HL-60 (cell line): ENCODE data around the gene MRPS12.

Experiments
- DNase-seq, 2 experiments: peaks; one replicate each; pipeline ENCODE4 v3.0.0-alpha.2; 2010 to 2020; ENCODE audit warnings: low read depth in 1 of 2, low spot score in 1 of 2
- H3K27ac ChIP-seq: fragments of 250-450 bp; sonication (Bioruptor Pico); replicated peaks from 2 replicates; pipeline ENCODE4 v1.5.1; 2020; ENCODE audit warnings: mild to moderate bottlenecking, moderate library complexity
- H3K27me3 ChIP-seq: fragments of 250-450 bp; sonication (Bioruptor Pico); 2 replicates; pipeline ENCODE4 v1.5.1; 2021; ENCODE audit warnings: mild to moderate bottlenecking, moderate library complexity; ENCODE audit not compliant: insufficient read depth, poor library complexity, severe bottlenecking
- H3K4me3 ChIP-seq: replicated peaks from 2 replicates; pipeline ENCODE4 v1.5.1; 2011; ENCODE audit warnings: mild to moderate bottlenecking, control low read depth, low read length; ENCODE audit not compliant: insufficient read depth
- GABPA ChIP-seq: IDR thresholded peaks from 2 replicates; pipeline ENCODE4 v1.6.1; 2012; ENCODE audit warnings: low read depth
- POLR2AphosphoS5 ChIP-seq: IDR thresholded peaks from 2 replicates; pipeline ENCODE4 v1.6.1; 2012; ENCODE audit warnings: low read depth
- REST ChIP-seq: IDR thresholded peaks from 2 replicates; pipeline ENCODE4 v1.6.1; 2012; ENCODE audit warnings: low read depth; ENCODE audit not compliant: insufficient replicate concordance
- SPI1 ChIP-seq: IDR thresholded peaks from 2 replicates; pipeline ENCODE4 v1.6.1; 2012; ENCODE audit warnings: low read depth, mild to moderate bottlenecking, borderline replicate concordance
- TF ChIP-seq, protein P1 (sequence below): IDR thresholded peaks from one replicate; pipeline ENCODE4 v1.5.1; 2011; ENCODE audit warnings: low read length, control low read depth, inconsistent platforms; ENCODE audit not compliant: insufficient read depth

Gene MRPS12

GRCh38 chr19:38928391-38929001, 2.2 kb upstream of the MRPS12 start:
- Histone ChIP-seq H3K27me3 (no peaks in the 10 kb centered on the region), H3K4me3 (no peak overlapping the region), H3K27ac (no peak overlapping the region)
- DNase-seq: no peak
- TF ChIP-seq GABPA: no peak
- no peak for TF ChIP-seq REST
- TF ChIP-seq POLR2AphosphoS5: no peak
- TF ChIP-seq, protein P1, sequence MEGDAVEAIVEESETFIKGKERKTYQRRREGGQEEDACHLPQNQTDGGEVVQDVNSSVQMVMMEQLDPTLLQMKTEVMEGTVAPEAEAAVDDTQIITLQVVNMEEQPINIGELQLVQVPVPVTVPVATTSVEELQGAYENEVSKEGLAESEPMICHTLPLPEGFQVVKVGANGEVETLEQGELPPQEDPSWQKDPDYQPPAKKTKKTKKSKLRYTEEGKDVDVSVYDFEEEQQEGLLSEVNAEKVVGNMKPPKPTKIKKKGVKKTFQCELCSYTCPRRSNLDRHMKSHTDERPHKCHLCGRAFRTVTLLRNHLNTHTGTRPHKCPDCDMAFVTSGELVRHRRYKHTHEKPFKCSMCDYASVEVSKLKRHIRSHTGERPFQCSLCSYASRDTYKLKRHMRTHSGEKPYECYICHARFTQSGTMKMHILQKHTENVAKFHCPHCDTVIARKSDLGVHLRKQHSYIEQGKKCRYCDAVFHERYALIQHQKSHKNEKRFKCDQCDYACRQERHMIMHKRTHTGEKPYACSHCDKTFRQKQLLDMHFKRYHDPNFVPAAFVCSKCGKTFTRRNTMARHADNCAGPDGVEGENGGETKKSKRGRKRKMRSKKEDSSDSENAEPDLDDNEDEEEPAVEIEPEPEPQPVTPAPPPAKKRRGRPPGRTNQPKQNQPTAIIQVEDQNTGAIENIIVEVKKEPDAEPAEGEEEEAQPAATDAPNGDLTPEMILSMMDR: no peak
- no peak for TF ChIP-seq SPI1

GRCh38 chr19:38929929-38930775, 592 bp upstream of the MRPS12 start, which contains the start of gene SARS2:
SARS2 (minus strand) TSS chr19:38930763; CDS start chr19:38930736, 27 bp downstream.
- no peaks in the 10 kb centered on the region for H3K27me3 ChIP-seq
- peak within 1 kb of the TSS; percentile 68 for H3K4me3 ChIP-seq
- TF ChIP-seq GABPA: no peak
- TF ChIP-seq, protein P1: peak; percentile 93
- peak; percentile 72 for TF ChIP-seq REST
- TF ChIP-seq SPI1: no peak
- TF ChIP-seq POLR2AphosphoS5: peak; percentile 93
- DNase-seq: peak; percentile 92 to 93
- peak within 1 kb of the TSS; percentile 95 for H3K27ac ChIP-seq

GRCh38 chr19:38931521-38931793, 713 bp downstream of the MRPS12 start:
- no peaks in the 10 kb centered on the region for H3K27me3 ChIP-seq
- no peak for TF ChIP-seq REST
- TF ChIP-seq SPI1: no peak
- TF ChIP-seq POLR2AphosphoS5: no peak
- TF ChIP-seq, protein P1: no peak
- no peak for TF ChIP-seq GABPA
- peak overlapping the region; percentile 68 for H3K4me3 ChIP-seq
- H3K27ac ChIP-seq: peak overlapping the region; percentile 95
- DNase-seq: no peak
